H1 (cell line): Measurements from ENCODE around the gene AP3B2. TPM values are rescaled to one million over a fixed set of nuclear protein-coding genes. Genes with fewer than 3 reads are reported as not detected.
A peak's percentile ranks its signal among the peaks of the same experiment; 100 is the strongest.

Experiments
- CHD7 ChIP-seq: fragments of 300-600 bp; sonication (generic); IDR thresholded peaks from 2 replicates; pipeline ENCODE4 v1.7.1; 2012; ENCODE audit warnings: low read length, moderate library complexity, mild to moderate bottlenecking, inconsistent platforms; ENCODE audit not compliant: insufficient replicate concordance
- CTCF ChIP-seq, 3 experiments: IDR thresholded peaks; 1 replicate in 2 of 3; 2 replicates in 1 of 3; pipeline versions ENCODE4 v1.5.1 to v1.6.1; 2011; ENCODE audit warnings: low read length in 3 of 3, mild to moderate bottlenecking in 3 of 3, inconsistent platforms in 2 of 3, low read depth in 1 of 3, moderate library complexity in 1 of 3; ENCODE audit not compliant: insufficient read depth in 1 of 3; ENCODE audit errors: control extremely low read depth in 1 of 3
- polyA plus RNA-seq, 7 experiments: library from polyadenylated mRNA; depleted of rRNA in 3 of 7; stranded (reverse) in 5 of 7; unstranded in 2 of 7; fragments of >200 nt in 5 of 7; fragments of 200-250 nt in 2 of 7; gene quantifications; 1 replicate in 5 of 7; 2 replicates in 1 of 7; 4 replicates in 1 of 7; pipeline versions ENCODE4 v1.2.1 to v1.2.3, GENCODE V29; 2011 to 2013; ENCODE audit warnings: missing spikeins in 2 of 7, mixed read lengths in 2 of 7
- total RNA-seq: library from RNA; stranded (reverse); fragmentation: NEBNext Ultra II Directional; extraction: Animal tissue kit (Norgen Biotek cat#: 25700); gene quantifications from 2 replicates; pipeline ENCODE4 v1.2.1, GENCODE V29; 2021

Gene AP3B2
- total and polyA plus RNA-seq, 2 of the 8 experiments (the other 6 are each of a cell fraction or from before 2014, with no cell fraction given) = 21.8 to 25.7 TPM

GRCh38 chr15:82621970-82622369, 87.7 kb downstream of the AP3B2 start (continued):
- TF ChIP-seq CHD7 = no peak
- peak in 2 of 3 experiments; percentile 36 to 55; a peak in 3 of 4 replicates for TF ChIP-seq CTCF (IDR thresholded peaks at IDR 0.05; ENCODE audit: control extremely low read depth in 1 of 3, insufficient read depth in 1 of 3, low read depth in 1 of 3, low read length in 3 of 3)
